HG02759 (cell line): ENCODE measurements around the gene RAB3IP.
"Not testable (repeated sequence)": the region's sequence is repeated elsewhere in the genome, so short reads cannot be mapped to it uniquely, and the experiment has no call there.

Source experiments
- ATAC-seq: cut with Tn5 transposase; IDR thresholded peaks from one replicate; pipeline ENCODE4 v1.9.1; 2021; ENCODE audit warnings: mild to moderate bottlenecking, moderate library complexity; ENCODE audit not compliant: unreplicated experiment

RAB3IP gene

GRCh38 chr12:69833696-69834095 is 95.0 kb downstream of the RAB3IP start:
- ATAC-seq: no peak

- ATAC-seq: no peak
These were observed 95.5 kb downstream of the RAB3IP start for GRCh38 chr12:69834147-69834546.

DNA sequence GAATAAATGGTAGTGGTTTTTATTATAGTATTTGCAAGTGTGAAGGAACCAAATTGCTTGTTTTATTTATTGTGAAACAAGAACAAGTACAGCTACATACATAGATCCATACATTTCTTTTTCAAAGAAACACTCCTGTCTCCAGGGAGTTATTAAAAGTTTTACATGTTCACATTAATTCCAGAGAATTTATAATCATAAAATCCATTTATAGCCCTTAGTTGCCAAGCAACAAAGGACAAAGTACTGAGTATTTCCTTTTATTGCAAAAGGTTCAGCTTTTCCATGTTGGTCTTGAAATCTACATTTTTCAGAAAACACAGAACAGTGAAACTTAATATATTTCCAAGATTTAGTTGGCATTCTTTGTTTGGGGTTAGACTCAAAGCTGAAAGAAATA is 95.9 kb downstream of the RAB3IP start:
- no peak for ATAC-seq

- ATAC-seq: no peak
These were observed 96.4 kb downstream of the RAB3IP start for GRCh38 chr12:69835081-69835480.

GRCh38 chr12:69836015-69836414 is 97.4 kb downstream of the RAB3IP start:
- ATAC-seq: no peak

DNA sequence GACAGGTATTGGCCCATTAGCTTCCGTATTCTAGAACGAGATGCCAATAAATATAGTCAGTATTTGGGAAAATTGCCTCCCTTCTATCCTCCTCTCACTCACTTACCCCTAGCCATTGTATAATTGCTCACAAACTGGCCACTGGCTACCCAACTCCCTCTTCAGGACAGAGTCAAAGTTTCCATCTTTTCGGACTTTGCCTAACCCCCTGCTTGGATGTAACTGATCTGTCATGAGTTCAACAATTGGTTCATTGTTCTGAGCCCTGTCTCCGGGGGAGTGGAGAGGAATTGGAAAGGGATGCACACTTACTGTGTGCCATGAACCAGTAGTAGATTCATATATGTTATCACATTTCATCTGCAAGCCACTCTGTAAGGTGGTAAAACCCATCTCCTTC is 98.5 kb downstream of the RAB3IP start:
- no peak for ATAC-seq

DNA sequence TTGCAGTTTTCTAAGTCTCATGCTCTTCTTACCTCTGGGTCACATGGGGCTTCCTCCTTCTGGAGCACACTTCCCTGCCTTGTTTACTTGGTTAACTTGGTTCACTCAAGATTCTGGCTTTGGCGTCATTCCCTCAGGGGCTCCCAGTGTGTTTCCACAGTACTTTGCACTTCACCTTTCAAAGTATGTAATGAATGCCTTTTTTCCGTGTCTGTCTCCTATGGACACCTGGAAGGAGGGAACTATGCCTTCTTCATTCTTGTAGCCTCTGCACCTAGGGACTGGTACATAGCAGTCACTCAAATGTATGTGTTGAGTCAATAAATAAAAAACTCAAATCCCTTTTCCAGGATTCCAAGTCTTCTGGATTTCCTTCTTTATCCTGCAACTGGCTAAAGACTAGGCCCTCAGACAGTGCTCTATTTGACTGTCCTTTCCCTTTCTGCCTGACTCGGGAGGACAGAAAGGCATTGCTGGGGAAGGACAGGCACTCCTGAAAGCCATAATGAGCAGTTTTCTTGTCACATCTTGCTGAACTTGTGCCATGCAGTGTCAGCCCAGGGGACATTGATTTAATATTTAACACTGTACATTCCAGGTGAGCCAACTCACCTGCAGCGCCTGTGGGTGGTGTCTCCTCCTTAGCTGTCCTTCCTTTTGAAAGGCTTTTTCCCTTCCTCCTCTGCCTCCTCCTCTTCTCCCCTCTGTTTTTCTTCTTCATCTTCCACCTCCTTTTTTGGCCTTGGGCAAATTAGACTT is 99.2 kb downstream of the RAB3IP start:
- ATAC-seq: no peak

DNA sequence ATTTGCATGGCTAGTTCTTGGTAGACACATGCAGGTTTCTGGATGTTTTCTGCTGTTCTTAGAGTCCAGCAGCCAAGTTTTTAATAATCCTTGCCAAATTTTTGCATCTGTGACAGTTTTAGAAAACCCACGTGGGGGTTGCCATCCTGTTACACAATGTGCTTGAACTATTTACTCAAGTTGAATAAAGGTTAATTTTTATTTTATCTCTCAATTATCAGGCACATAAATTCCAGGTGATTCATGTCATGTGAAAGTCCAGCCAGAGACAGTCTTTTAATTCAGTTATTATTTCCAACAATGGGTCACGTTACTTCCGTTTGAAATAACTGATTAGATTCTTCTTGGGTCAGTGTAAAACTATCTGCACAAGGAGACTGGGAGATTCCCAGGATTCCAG is 102.1 kb downstream of the RAB3IP start:
- no peak for ATAC-seq

- ATAC-seq: no peak
These were observed 104.9 kb downstream of the RAB3IP start for GRCh38 chr12:69843608-69844007.

- no peak for ATAC-seq
These were observed 105.8 kb downstream of the RAB3IP start for GRCh38 chr12:69844416-69844815.

DNA sequence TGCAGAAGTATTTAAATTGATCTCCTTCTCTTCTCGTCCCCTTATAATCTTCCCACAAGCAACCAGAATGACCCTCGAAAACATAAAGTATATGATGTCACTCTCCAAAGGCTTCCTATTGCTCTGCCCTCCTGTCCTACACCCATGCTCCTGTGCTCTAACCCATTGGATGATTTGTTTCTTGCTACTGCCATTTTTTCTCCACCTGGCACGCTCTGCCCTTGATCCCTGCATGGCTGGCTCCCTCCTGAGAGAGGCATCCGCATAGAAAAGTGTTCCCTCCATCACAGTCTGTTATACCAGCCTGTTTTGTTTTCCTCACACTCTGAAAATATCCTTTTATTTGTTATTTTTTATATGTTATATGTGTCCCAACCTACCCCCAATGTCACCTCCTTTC is 106.2 kb downstream of the RAB3IP start:
- ATAC-seq: no peak

DNA sequence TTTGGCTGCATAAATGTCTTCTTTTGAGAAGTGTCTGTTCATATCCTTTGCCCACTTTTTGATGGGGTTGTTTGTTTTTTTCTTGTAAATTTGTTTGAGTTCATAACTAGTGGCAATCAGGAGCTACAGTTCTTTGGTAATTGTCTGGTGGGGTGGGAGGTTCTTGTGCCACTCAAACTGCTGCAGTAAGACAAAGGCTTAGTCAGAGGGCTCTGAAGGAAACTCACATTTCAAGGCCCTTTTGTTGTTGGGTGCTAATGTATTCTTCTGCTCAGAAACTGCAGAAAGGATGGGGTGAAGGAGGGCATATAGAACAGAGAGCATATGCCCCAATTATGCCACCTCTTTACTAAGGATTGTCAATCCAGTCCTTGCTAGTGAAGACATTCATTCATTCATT is 108.3 kb downstream of the RAB3IP start:
- ATAC-seq: no peak

DNA sequence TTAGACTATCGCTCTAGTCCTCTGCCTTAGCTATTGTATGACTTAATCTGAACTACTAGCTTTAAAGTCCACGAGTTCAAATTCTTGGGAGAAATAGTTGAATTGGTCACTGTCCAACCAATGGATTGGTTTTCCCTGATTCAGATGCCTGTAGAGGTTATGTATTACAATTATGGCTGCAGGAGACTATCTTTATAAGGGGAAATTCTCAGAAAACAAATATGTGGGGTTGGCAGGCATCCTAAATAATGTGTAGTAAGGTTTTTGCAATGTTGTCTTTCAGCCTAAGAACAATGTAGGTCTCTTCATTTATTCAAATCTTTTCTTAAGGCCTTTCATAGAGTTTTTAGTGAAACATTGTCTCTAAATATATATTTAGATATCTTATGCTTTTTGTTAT is 113.3 kb downstream of the RAB3IP start:
- no peak for ATAC-seq

- not testable (repeated sequence) for ATAC-seq
These were observed 114.7 kb downstream of the RAB3IP start for GRCh38 chr12:69853176-69853961.

GRCh38 chr12:69866698-69867097 is 128.0 kb downstream of the RAB3IP start:
- no peak for ATAC-seq

DNA sequence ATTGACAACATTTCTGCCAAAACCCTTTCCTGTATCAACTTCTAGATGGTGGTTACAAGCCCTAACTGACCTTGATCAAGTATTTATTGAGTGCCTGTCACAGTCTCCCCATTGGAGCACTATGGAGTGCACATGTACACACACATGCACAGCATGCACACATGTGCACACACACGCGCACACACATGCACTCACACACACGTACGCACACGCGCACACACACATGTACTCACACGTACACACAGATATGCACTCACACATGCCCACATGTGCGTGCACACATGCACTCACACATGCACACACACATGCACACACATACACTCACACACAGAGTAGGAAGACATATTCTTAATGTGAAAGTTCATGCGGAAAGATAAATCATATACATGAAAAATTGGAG is 130.0 kb downstream of the RAB3IP start:
- ATAC-seq: no peak

DNA sequence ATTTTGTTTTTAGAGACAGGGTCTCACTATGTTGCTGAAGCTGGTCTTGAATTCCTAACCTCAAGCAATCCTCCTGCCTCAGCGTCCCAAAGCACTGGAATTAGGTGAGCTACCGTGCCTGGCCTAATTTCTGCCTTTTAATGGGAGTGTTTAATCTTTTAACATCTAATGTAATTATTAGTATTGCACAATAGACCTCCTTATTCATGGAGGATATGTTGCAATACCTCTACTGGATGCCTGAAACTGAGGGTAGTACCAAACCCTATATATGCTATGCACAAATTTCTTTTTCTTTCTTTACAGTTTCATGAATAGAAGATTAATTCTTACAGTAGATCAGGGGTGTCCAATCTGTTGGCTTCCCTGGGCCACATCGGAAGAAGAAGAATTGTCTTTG is 134.1 kb downstream of the RAB3IP start:
- no peak for ATAC-seq
